Lower leg skin (tissue), 3 donors: ENCODE measurements around the gene LRBA.

Experiments used
- CTCF ChIP-seq, 3 donors: fragments of 450-650 bp; IDR thresholded peaks; one replicate each; pipeline ENCODE4 v1.5.1; 2016; ENCODE audit warnings: antibody characterized with exemption in 3 of 3, mild to moderate bottlenecking in 3 of 3, moderate library complexity in 2 of 3
- POLR2A ChIP-seq, 2 donors: fragments of 450-650 bp; IDR thresholded peaks; one replicate each; pipeline ENCODE4 v1.6.1; 2016 to 2017; ENCODE audit warnings: antibody characterized with exemption in 2 of 2, mild to moderate bottlenecking in 1 of 2, moderate library complexity in 1 of 2

GRCh38 chr4:150355858-150356455 is 659.1 kb downstream of the LRBA start:
- TF ChIP-seq POLR2A (IDR thresholded peaks at IDR 0.05), result no peak
- no peak for TF ChIP-seq CTCF (IDR thresholded peaks at IDR 0.05)
